Non-pigmented ciliary epithelial cell (primary cell): ENCODE data around the gene SYT8.

ENCODE experiments used
- DNase-seq: peaks from one replicate; pipeline ENCODE4 v3.0.0-alpha.2; 2010; ENCODE audit warnings: low read depth

SYT8 gene

GRCh38 chr11:1817511-1817910 is 17.3 kb upstream of the SYT8 start:
- no peak for DNase-seq

- DNase-seq, result no peak
Measured at GRCh38 chr11:1819074-1819473, 15.7 kb upstream of the SYT8 start.

GRCh38 chr11:1820463-1821325 is 14.1 kb upstream of the SYT8 start:
- no peak for DNase-seq

- DNase-seq, result no peak
Measured at GRCh38 chr11:1821562-1821961, 13.2 kb upstream of the SYT8 start.

- no peak for DNase-seq
Measured at GRCh38 chr11:1822648-1823375, 12.0 kb upstream of the SYT8 start.

- no peak for DNase-seq
Measured at GRCh38 chr11:1823376-1824220, 11.2 kb upstream of the SYT8 start.

- no peak for DNase-seq
Measured at GRCh38 chr11:1824221-1825038, 10.4 kb upstream of the SYT8 start.

GRCh38 chr11:1825039-1825740 is 9.6 kb upstream of the SYT8 start:
- no peak for DNase-seq

- no peak for DNase-seq
Measured at GRCh38 chr11:1825785-1826451, 8.9 kb upstream of the SYT8 start.

GRCh38 chr11:1826552-1827094 is 8.2 kb upstream of the SYT8 start:
- no peak for DNase-seq

GRCh38 chr11:1827095-1827813 is 7.5 kb upstream of the SYT8 start:
- DNase-seq, result no peak

- no peak for DNase-seq
Measured at GRCh38 chr11:1827931-1828330, 6.9 kb upstream of the SYT8 start.

- no peak for DNase-seq
Measured at GRCh38 chr11:1828542-1828941, 6.2 kb upstream of the SYT8 start.

- no peak for DNase-seq
Measured at GRCh38 chr11:1829039-1829820, 5.6 kb upstream of the SYT8 start.

- no peak for DNase-seq
Measured at GRCh38 chr11:1830004-1830321, 4.8 kb upstream of the SYT8 start.

- DNase-seq, result no peak
Measured at GRCh38 chr11:1830322-1831223, 4.2 kb upstream of the SYT8 start.

- DNase-seq, result no peak
Measured at GRCh38 chr11:1831338-1832210, 3.2 kb upstream of the SYT8 start.
